ENCODE results near the gene TULP4.
A peak's percentile ranks its signal among the peaks of the same experiment; 100 is the strongest.
"Not testable (repeated sequence)": the region's sequence is repeated elsewhere in the genome, so short reads cannot be mapped to it uniquely, and the experiment has no call there.

The TULP4 gene

DNA sequence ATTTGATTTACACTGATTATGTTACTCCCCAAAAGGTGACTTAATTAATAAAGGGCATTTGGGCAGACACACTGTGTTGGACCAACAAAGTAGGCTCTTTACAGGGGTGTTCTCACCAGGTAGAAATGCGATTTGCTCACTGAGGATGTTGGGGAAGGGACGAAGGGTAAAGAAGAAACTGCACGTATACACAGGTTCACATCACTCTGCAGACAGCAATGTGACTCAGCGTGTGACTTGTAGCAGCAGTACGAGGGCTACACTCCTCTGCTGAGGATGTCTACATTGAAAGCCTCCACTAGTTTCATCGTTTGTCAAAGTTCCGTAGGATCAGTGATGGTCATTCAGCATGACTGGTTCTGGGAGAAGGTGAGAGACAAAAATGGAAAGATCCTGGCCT, 194.9 kb downstream of the TULP4 start:
- Mint-ChIP-seq H3K27ac (no peak overlapping the region), H3K9me3 (no peaks in the 10 kb centered on the region), H3K27me3 (no peaks in the 10 kb centered on the region), H3K4me3 (no peak overlapping the region), H3K4me1 (no peaks in the 10 kb centered on the region)
- no peak for ATAC-seq
- no peak for DNase-seq

DNA sequence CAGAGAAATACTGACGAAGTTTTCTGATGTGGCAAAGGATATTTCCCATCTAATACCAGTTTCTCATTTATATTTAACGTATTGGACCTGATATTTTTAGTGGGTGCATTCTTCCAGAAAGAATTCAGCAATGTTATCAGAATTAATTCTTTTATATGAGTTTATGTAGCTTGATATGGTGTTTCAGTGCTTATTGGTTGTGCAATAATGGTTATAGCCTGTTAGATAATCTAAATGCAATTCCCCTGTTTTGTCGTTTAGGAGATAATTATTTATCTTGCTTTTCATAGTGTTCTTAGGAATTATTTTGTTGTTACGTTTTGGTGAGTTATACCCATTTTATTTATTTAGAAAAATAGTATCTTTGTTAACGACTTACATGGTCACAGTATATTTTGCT, 196.2 kb downstream of the TULP4 start:
- Mint-ChIP-seq H3K4me3 (no peak overlapping the region), H3K27ac (no peak overlapping the region), H3K9me3 (no peaks in the 10 kb centered on the region), H3K27me3 (no peaks in the 10 kb centered on the region), H3K4me1 (no peaks in the 10 kb centered on the region)
- no peak for ATAC-seq
- DNase-seq: no peak

DNA sequence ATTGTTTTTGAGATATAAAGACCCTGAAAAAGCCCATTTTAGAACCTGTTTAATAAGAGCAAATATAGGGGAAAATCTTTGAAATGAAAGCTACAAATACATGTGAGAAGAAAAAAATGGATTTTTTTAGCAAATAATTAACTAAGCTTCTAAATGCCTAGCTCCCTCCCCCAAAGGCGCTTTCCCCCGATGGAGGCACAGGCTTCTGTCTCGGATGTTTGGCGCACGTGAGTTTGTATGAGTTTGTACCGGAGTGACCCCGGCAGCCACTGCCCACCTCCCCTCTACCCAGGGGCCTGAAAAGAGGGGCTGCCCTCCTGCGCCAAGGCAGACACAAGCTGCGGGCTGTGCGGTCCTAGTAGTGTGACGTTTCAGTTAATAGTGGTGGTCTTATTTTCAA, 197.2 kb downstream of the TULP4 start:
- Mint-ChIP-seq H3K4me3 (no peak overlapping the region), H3K9me3 (no peaks in the 10 kb centered on the region), H3K27ac (no peak overlapping the region), H3K4me1 (peaks cover 9% of the 10 kb centered on the region), H3K27me3 (no peaks in the 10 kb centered on the region)
- DNase-seq: no peak
- ATAC-seq: no peak

DNA sequence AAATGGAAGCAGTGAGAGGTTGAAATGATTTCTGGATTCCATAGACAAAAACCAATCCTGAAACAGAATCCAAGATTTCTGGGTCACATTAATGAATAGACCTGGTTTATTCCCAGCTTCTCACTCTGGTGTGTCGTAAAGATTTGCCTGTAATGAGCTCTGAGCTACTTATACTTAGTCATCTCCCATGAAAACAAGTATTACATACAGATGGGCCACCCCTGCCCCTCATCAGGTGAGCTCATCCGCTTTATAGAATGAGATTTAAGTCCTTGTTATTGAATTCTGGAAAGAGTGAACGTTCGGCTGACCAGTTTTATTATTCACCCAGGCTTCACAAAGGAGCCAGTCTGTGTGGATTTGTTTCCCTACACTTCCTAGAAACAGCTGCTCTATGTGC, 200.5 kb downstream of the TULP4 start:
- ATAC-seq: no peak
- no peak overlapping the region for H3K27ac Mint-ChIP-seq
- peaks cover 25% of the 10 kb centered on the region for H3K27me3 Mint-ChIP-seq
- peaks cover 38% of the 10 kb centered on the region for H3K4me1 Mint-ChIP-seq
- no peak for DNase-seq
- no peak overlapping the region for H3K4me3 Mint-ChIP-seq
- no peaks in the 10 kb centered on the region for H3K9me3 Mint-ChIP-seq

DNA sequence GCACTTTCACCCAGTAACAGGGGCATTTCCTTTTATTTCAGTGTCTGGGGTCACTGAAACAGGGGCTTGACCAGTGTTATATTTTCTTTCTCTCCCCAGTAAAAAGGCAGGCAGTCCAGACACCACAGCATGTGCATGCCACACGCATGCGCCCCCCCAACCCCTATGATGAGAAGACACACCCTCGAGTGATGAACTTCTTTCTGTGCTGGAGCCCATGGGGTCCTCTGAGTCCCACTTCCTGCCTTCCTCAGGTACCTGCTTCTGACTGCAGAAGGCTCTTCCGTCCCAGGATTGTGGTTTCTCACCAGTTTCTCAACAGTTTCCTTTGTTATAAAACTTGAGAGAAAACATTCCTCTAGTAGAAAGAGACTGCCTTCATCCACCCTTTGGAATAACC, 201.9 kb downstream of the TULP4 start:
- Mint-ChIP-seq H3K9me3 (no peaks in the 10 kb centered on the region), H3K4me3 (no peak overlapping the region), H3K27ac (no peak overlapping the region), H3K4me1 (peaks cover 48% of the 10 kb centered on the region), H3K27me3 (peaks cover 33% of the 10 kb centered on the region)
- DNase-seq: no peak
- ATAC-seq: peak; percentile 39

DNA sequence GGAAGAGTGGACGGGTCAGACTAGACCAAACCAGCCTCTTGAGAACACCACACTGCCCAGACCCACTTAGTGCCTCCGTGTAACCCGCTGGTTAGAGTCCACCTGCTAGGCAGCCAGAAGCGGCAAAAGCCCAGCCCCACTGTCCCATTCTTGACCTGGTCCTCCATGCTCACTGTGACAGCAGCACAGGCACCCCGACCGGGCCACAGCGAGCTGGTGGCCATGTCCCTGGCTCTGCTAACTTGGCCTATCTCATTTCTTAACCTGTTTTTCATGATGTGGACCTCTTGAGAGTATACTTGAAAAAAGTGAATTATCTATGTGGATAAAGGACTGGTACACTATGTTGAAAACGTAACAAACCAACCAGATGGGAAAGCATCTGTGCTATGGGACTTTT, 202.7 kb downstream of the TULP4 start:
- H3K4me1 Mint-ChIP-seq: peaks cover 48% of the 10 kb centered on the region
- ATAC-seq (no peak), DNase-seq (no peak)
- no peak overlapping the region for H3K27ac Mint-ChIP-seq
- H3K9me3 Mint-ChIP-seq: no peaks in the 10 kb centered on the region
- no peak overlapping the region for H3K4me3 Mint-ChIP-seq
- H3K27me3 Mint-ChIP-seq: peaks cover 40% of the 10 kb centered on the region

DNA sequence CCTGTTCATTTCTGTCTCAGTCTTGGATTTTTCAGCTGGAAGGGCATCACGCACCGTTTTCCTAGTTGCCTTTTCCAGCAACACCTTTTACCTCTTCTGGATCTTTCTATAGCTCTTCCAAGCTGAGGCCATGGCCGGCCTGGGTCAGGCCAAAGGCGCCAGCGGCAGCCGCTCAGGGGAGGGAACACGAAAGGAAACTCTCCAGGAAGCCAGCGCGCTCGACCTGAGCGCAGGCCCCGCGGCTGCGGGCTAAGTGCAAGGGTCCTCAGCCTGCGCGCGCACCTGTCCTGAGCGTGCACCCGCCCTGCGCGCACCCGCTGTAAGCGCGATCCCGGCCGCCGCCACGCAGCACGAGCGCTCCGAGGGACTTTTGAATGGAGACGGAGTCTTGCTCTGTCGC, 203.8 kb downstream of the TULP4 start:
- no peaks in the 10 kb centered on the region for H3K9me3 Mint-ChIP-seq
- peak overlapping the region in 1 of 2 donors; percentile 30 for H3K4me3 Mint-ChIP-seq
- DNase-seq (no peak), ATAC-seq (no peak)
- H3K4me1 Mint-ChIP-seq: peaks cover 48% of the 10 kb centered on the region
- H3K27me3 Mint-ChIP-seq: peaks cover 51% of the 10 kb centered on the region
- H3K27ac Mint-ChIP-seq: no peak overlapping the region

DNA sequence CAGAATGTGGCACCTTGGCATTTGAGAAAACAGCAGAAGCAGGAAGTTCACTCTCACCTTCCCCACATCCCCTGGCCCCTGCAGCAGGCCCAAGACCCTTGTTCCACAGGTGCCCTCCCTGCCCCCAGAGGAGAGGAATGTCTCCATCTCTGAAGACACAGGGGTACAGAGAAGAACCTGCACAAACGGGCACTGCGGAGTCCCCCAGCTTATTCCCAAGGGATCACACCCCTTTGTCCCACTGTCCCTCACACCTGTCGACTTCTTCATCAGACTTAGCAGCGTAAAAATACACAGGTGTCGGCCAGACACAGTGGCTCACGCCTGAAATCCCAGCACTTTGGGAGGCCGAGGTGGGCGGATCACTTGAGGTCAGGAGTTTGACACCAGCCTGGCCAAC, 204.8 kb downstream of the TULP4 start:
- H3K4me1 Mint-ChIP-seq: peaks cover 48% of the 10 kb centered on the region
- H3K9me3 Mint-ChIP-seq: no peaks in the 10 kb centered on the region
- no peak for DNase-seq
- peaks cover 54% of the 10 kb centered on the region for H3K27me3 Mint-ChIP-seq
- H3K4me3 Mint-ChIP-seq: no peak overlapping the region
- H3K27ac Mint-ChIP-seq: peak overlapping the region in 1 of 2 donors; percentile 42
- ATAC-seq: no peak

DNA sequence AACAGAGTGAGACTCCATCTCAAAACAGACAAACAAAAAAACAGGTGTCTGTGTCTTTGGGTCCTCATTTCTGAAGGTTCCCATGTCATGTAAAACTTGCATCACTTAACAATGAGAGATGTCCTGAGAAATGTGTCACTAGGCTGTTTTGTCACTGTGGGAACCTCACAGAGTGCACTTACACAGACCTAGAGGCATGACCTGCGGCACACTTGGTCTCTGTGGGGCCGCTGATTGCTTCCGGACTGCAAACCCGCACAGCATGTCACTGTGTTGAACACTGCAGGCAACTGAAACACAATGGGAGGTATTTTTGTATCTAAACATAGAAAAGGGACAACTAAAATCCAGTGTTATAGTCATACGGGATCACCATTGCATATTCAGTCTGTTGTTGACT, 205.3 kb downstream of the TULP4 start:
- Mint-ChIP-seq H3K27ac (no peak overlapping the region), H3K9me3 (no peaks in the 10 kb centered on the region), H3K27me3 (peaks cover 57% of the 10 kb centered on the region), H3K4me3 (peak overlapping the region; percentile 88 to 89), H3K4me1 (peaks cover 48% of the 10 kb centered on the region)
- DNase-seq (no peak), ATAC-seq (peak; percentile 44)

DNA sequence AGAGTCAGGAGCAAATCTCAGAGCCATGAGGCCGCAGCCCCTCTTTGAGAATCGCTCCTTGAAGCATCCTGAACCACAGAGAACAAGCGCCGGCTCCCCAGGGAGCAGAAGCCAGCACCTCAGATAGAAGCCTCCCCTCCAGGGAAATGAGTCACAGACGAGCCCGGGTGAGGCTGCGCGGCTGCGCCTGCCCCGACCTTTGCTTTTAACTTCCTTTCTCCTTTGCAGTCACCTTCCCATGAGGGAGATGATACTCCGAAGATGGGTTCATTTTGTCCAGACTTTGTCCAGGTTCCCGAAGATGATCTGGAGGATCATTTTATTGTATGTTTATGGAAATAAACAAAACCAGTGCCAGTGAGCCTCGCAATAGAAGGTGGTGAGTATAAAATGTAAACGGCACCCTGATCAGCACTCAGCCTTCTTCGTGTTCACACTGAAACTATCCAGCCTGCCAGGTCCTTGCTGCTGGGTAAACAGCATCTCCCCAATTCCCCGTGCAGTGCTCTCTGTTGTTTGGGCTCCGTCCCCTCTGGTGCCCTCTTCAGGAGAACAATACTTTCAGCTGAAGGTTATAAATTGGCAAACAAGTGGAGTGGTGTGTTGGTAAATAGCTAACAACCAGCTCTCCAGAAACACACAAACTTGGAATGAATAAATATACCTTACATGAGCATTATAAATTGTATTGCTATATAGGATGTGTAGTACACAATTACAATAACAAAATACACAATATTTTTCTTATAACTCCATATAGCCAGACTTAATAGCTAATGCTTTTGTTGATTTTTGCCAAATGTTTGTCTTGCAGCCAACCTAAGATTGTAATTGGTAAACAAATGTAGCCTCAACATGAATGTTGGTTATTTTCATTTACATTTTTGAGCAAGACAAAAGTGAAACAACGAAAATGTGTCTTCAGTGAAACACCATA, 206.2 kb downstream of the TULP4 start:
- DNase-seq (peak; percentile 52 to 63), ATAC-seq (peak; percentile 92)
- no peaks in the 10 kb centered on the region for H3K9me3 Mint-ChIP-seq
- H3K27me3 Mint-ChIP-seq: peaks cover 65% of the 10 kb centered on the region
- peak overlapping the region; percentile 88 to 89 for H3K4me3 Mint-ChIP-seq
- no peak overlapping the region for H3K27ac Mint-ChIP-seq
- H3K4me1 Mint-ChIP-seq: peaks cover 48% of the 10 kb centered on the region

DNA sequence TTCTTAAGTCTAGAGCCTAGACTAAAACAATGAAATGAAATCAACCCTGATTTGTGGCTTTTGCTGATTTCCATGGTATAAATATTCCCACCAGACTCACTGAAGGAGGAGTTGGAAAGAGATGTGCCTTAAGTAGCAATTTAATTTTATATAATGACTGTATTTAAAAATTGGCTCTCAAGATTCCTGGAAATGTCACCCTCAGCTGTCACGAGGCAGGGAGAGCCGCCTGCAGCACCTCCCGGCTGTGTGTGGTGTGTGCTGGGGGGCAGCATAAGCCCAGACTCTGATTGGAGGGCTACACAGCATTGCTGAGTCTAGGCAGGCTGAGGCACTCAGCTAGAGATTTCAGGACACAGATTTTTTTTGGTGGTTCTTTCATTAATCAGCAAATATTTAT, 207.0 kb downstream of the TULP4 start:
- ATAC-seq: no peak
- Mint-ChIP-seq H3K9me3 (no peaks in the 10 kb centered on the region), H3K27ac (no peak overlapping the region), H3K27me3 (peaks cover 73% of the 10 kb centered on the region), H3K4me1 (peaks cover 40% of the 10 kb centered on the region), H3K4me3 (no peak overlapping the region)
- no peak for DNase-seq

DNA sequence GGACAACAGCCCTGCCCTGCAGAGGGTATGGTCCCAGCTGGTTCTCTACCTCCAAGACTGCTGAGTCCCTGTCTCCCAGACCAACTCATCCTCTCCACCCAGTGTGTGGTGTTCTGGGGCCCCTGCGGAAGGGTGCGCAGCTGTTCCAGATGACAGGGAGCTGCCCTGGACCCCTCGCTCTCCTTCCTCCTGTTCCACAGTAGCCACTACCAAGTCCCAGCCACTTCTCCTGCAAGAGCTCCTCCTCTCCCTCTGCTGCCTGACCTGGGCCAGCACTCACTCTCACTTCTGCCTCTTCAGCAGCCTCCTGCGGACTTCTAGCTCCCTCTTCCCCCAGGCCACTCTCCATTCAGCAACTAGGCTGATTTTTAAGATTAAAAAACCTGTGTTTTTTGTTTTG, 207.5 kb downstream of the TULP4 start:
- H3K4me3 Mint-ChIP-seq: no peak overlapping the region
- peak overlapping the region in 1 of 2 donors; percentile 23 for H3K27ac Mint-ChIP-seq
- DNase-seq (no peak), ATAC-seq (no peak)
- H3K9me3 Mint-ChIP-seq: no peaks in the 10 kb centered on the region
- H3K4me1 Mint-ChIP-seq: peaks cover 36% of the 10 kb centered on the region
- H3K27me3 Mint-ChIP-seq: peaks cover 78% of the 10 kb centered on the region

DNA sequence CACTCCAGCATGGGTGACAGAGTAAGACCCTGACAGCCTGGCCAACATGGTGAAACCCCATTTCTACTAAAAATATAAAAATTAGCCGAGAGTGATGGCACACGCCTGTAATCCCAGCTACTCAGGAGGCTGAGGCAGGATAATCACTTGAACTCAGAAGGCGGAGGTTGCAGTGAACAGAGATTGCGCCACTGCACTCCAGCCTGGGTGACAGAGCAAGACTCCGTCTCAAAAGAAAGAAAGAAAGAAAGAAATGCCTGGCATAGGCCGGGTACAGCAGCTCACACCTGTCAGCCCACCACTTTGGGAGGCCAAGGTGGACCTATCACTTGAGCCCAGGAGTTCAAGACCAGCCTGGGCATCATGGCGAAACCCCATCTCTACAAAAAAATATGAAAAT, 208.7 kb downstream of the TULP4 start:
- H3K4me3 Mint-ChIP-seq, H3K27ac Mint-ChIP-seq, DNase-seq, ATAC-seq, H3K9me3 Mint-ChIP-seq: not testable (repeated sequence)
- peaks cover 83% of the 10 kb centered on the region for H3K27me3 Mint-ChIP-seq
- H3K4me1 Mint-ChIP-seq: peaks cover 29% of the 10 kb centered on the region

DNA sequence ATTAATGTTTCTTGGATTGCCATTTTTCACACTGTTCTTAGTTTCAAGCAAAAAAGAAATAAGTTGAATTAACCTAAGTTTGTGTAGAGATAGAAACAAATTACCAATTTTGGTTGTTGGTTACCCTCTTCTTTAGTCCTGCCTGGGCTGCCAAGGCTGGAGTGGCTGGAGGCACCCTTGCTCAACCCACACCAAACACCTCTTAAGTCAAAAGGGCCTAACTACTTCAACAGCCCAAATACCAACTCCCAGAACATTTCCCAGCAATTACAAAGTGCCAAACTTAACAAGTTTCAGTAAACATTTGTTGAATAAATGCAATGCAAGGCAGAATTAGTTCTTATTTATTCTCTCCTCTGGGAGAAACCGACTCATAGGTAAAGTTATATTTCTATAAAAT, 209.5 kb downstream of the TULP4 start:
- DNase-seq: no peak
- Mint-ChIP-seq H3K27me3 (peaks cover 83% of the 10 kb centered on the region), H3K4me3 (no peak overlapping the region), H3K9me3 (peaks cover 3 to 6% of the 10 kb centered on the region in 2 donors), H3K27ac (no peak overlapping the region), H3K4me1 (peaks cover 21% of the 10 kb centered on the region)
- ATAC-seq: no peak

DNA sequence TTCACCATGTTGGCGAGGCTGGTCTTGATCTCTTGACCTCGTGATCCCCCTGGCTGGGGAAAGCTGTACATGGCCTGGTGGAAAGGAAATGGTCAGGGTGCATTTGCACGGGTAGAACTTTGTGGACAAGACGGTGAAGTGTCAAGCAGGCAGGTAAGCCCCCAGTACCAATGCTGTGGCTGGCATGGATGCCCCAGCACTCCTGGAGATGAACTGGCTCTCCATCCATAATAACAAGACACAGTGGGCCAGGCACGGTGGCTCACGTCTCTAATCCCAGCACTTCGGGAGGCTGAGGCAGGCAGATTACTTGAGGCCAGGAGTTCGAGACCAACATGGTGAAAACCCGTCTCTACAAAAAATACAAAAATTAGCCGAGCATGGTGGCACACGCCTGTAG, 210.4 kb downstream of the TULP4 start:
- DNase-seq (no peak), ATAC-seq (no peak)
- H3K4me1 Mint-ChIP-seq: peaks cover 12% of the 10 kb centered on the region
- no peak overlapping the region for H3K4me3 Mint-ChIP-seq
- peaks cover 10 to 12% of the 10 kb centered on the region in 2 donors for H3K9me3 Mint-ChIP-seq
- H3K27me3 Mint-ChIP-seq: peaks cover 83% of the 10 kb centered on the region
- H3K27ac Mint-ChIP-seq: no peak overlapping the region

DNA sequence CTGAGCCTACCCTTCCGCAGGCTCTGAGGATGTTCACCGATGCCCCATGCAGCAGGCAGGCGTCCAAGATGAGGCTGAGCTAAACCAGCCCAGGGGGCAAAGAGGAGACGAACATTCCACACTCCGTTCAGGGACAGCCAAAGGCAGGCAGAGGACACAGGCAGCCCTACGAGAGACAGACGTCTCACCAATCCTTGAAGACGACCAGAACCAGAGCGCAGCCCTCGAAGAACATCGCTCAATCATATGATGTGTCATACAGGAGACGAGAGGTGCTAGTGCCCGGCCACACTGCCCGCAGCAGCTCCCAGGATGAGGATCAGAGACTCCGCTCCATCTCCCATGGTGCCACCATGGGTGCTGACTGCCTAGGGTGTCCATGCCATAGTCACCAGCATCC, 212.0 kb downstream of the TULP4 start:
- ATAC-seq (no peak), DNase-seq (no peak)
- H3K4me3 Mint-ChIP-seq: no peak overlapping the region
- H3K9me3 Mint-ChIP-seq: peaks cover 10 to 21% of the 10 kb centered on the region in 2 donors
- no peak overlapping the region for H3K27ac Mint-ChIP-seq
- H3K4me1 Mint-ChIP-seq: no peaks in the 10 kb centered on the region
- peaks cover 85% of the 10 kb centered on the region for H3K27me3 Mint-ChIP-seq

DNA sequence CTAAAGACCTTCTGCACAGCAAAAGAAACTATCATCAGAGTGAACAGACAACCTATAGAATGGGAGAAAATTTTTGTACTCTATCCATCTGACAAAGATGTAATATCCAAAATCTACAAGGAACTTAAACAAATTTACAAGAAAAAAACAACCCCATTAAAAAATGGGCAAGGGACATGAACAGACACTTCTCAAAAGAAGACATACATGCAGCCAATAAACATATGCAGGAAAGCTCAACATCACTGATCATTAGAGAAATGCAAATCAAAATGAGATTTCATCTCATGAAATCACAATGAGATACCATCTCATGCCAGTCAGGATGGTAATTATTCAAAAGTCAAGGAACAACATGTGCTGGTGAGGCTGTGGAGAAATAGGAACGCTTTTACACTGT, 215.6 kb downstream of the TULP4 start:
- not testable (repeated sequence) for ATAC-seq, DNase-seq, H3K4me1 Mint-ChIP-seq, H3K4me3 Mint-ChIP-seq, H3K27ac Mint-ChIP-seq
- peaks cover 14 to 27% of the 10 kb centered on the region in 2 donors for H3K9me3 Mint-ChIP-seq
- H3K27me3 Mint-ChIP-seq: peaks cover 75% of the 10 kb centered on the region

All from stimulated activated naive CD8-positive, alpha-beta T cell treated with anti-CD3 and anti-CD28 coated beads, Interleukin-15, amount 100 ng/mL, for 72 hours (primary cell).